ENCODE data around the gene RAB7B. TPM values are rescaled to one million over a fixed set of nuclear protein-coding genes. Genes with fewer than 3 reads are reported as not detected.

Gene RAB7B
- total RNA-seq, 6 experiments from 2014 or later = 2.6 to 6.6 (median 5.3) TPM

- Mint-ChIP-seq H3K9me3 (no peaks in the 10 kb centered on the region), H3K4me1 (ENCODE audit: low read depth) (peaks cover 10% of the 10 kb centered on the region), H3K27ac (no peak overlapping the region)
These were observed 14.6 kb downstream of the RAB7B start for GRCh38 chr1:205988585-205988995.

GRCh38 chr1:205986861-205987260, 16.3 kb downstream of the RAB7B start:
- Mint-ChIP-seq H3K4me1 (ENCODE audit: low read depth) (peaks cover 10% of the 10 kb centered on the region), H3K27me3 (ENCODE audit: insufficient read depth) (peaks cover 1% of the 10 kb centered on the region; the same call in 1 of the 2 replicates), H3K27ac (no peak overlapping the region), H3K36me3 (ENCODE audit: low read depth) (0 out of 2 replicates have a peak, but pooled peaks cover 5% of the 10 kb centered on the region), H3K4me3 (no peak overlapping the region), H3K9me3 (no peaks in the 10 kb centered on the region)
- TF ChIP-seq, protein P1, sequence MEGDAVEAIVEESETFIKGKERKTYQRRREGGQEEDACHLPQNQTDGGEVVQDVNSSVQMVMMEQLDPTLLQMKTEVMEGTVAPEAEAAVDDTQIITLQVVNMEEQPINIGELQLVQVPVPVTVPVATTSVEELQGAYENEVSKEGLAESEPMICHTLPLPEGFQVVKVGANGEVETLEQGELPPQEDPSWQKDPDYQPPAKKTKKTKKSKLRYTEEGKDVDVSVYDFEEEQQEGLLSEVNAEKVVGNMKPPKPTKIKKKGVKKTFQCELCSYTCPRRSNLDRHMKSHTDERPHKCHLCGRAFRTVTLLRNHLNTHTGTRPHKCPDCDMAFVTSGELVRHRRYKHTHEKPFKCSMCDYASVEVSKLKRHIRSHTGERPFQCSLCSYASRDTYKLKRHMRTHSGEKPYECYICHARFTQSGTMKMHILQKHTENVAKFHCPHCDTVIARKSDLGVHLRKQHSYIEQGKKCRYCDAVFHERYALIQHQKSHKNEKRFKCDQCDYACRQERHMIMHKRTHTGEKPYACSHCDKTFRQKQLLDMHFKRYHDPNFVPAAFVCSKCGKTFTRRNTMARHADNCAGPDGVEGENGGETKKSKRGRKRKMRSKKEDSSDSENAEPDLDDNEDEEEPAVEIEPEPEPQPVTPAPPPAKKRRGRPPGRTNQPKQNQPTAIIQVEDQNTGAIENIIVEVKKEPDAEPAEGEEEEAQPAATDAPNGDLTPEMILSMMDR (IDR thresholded peaks at IDR 0.05) = no peak
- DNase-seq = no peak

More at GRCh38 chr1:205988585-205988995, 14.6 kb downstream of the RAB7B start:
- no peak for DNase-seq
- Mint-ChIP-seq H3K36me3 (ENCODE audit: low read depth) (peaks cover 10% of the 10 kb centered on the region), H3K27me3 (ENCODE audit: insufficient read depth) (peaks cover 2% of the 10 kb centered on the region; the same call in 1 of the 2 replicates), H3K4me3 (no peak overlapping the region)
- TF ChIP-seq, protein P1 (IDR thresholded peaks at IDR 0.05) = no peak

DNA sequence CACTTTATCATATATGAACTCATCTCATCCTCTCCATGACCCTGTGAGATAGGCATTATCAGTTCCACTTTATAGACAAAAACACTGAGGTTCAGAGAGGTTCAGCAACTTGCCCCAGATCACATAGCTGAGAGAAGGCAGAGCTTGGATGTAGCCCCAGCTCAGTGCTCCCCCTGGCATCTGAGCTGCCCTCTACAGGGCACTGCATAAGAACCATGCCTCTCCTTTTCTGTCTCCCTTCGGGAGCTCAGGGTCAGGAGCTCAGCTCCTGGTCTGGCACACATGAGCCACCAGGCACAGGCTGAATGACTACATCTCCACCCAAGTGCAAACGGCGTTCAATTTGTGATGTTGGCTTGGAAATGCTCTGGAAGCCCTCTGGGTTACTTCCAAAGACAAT, 16.9 kb downstream of the RAB7B start:
- H3K4me3 Mint-ChIP-seq = no peak overlapping the region
- H3K27ac Mint-ChIP-seq = no peak overlapping the region

DNA sequence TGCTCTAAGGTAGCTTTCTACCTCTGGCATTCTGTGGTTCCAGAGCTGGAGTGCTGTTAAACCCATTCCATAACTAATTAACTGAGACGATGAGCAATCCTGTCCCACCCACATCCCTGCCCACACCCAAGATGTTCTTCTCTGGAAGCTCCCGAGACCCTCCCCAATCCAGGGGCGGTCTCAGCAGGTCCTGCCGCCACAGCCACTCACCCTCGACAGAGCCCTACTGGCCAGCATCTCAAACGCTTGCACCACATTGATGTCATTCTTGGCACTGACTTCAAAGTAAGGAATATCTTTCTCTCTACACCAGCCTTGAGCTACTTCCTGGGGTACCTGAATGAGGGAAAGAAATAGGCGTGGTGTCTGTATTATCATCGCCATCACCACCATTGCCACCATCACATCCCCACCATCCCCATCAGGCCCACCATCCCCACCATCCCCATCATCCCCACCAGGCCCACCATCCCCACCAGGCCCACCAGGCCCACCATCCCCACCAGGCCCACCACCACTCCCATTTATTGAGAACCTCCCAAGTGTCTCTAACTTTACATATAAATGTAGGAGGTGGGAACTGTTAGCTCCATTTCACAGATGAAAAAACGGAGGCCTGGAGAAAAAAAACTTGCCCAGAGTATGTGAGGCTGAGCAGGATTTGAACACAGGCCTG, 17.7 kb downstream of the RAB7B start:
- Mint-ChIP-seq H3K27ac (no peak overlapping the region), H3K36me3 (ENCODE audit: low read depth) (0 out of 2 replicates have a peak, but pooled peaks cover 5% of the 10 kb centered on the region), H3K9me3 (no peaks in the 10 kb centered on the region), H3K4me1 (ENCODE audit: low read depth) (peaks cover under 1% of the 10 kb centered on the region; the same call in 1 of the 2 replicates), H3K4me3 (no peak overlapping the region), H3K27me3 (ENCODE audit: insufficient read depth) (peaks cover 1% of the 10 kb centered on the region; the same call in 1 of the 2 replicates)
- TF ChIP-seq, protein P1 (IDR thresholded peaks at IDR 0.05) = no peak
- no peak for DNase-seq

More for the DNA sequence above, 16.9 kb downstream of the RAB7B start:
- H3K27me3 Mint-ChIP-seq (ENCODE audit: insufficient read depth) = peaks cover 1% of the 10 kb centered on the region; the same call in 1 of the 2 replicates
- no peaks in the 10 kb centered on the region for H3K9me3 Mint-ChIP-seq
- H3K4me1 Mint-ChIP-seq (ENCODE audit: low read depth) = peaks cover 5% of the 10 kb centered on the region
- H3K36me3 Mint-ChIP-seq (ENCODE audit: low read depth) = 0 out of 2 replicates have a peak, but pooled peaks cover 5% of the 10 kb centered on the region
- TF ChIP-seq, protein P1 (IDR thresholded peaks at IDR 0.05) = peak; percentile 29; the same call in 1 of the 2 replicates
- no peak for DNase-seq

DNA sequence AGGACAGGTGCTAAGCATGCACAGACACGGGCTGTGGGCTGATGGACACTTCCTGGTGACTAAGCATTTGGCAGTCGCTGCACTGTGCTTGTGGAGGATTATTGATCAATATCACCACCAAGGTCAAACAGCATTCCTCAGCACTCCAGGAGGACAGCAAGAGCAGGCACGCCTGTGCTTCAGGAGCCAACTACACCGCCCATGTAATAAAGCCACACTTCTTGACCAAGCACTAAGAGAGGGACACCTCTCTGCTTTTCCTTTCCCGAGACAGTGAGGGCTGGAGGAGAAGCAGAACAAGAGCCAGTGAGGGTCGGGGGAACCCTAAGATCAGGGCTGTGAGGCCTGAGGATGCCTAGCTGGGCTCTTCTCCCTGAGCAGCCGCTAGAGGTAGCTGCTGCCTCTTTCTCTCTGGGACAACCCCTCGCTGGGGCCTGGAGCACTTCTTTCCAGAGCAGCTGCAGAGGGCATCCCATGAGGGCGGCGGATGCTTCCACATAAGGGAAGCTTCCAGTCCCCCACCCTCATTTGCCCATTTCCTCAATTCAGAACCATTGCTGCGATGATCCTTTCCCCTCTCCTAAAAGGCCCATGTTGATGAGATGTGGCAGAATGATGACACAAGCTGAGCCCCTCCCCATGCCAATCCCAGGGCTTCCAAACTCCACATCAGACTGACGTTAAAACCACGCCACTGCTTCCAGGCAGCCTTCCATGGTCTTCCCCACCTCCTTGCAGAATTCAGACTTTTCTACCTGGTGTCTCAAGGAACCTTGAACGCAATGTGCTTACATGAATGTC, 19.1 kb downstream of the RAB7B start:
- Mint-ChIP-seq H3K4me1 (ENCODE audit: low read depth) (peaks cover 6% of the 10 kb centered on the region; the same call in 1 of the 2 replicates), H3K27me3 (ENCODE audit: insufficient read depth) (peaks cover 1% of the 10 kb centered on the region; the same call in 1 of the 2 replicates), H3K27ac (no peak overlapping the region), H3K36me3 (ENCODE audit: low read depth) (no peaks in the 10 kb centered on the region), H3K4me3 (no peak overlapping the region), H3K9me3 (no peaks in the 10 kb centered on the region)
- peak; percentile 37 for DNase-seq
- TF ChIP-seq, protein P1 (IDR thresholded peaks at IDR 0.05) = peak; percentile 82
